CD4-positive, alpha-beta T cell treated with Interleukin-17A for 4 hours (primary cell): Measurements from ENCODE around the gene TRRAP.
"Not testable (repeated sequence)": the region's sequence is repeated elsewhere in the genome, so short reads cannot be mapped to it uniquely, and the experiment has no call there.

Experiments used
- DNase-seq: peaks from one replicate; pipeline ENCODE4 v3.0.0-alpha.2; 2020; ENCODE audit warnings: mixed read lengths

The TRRAP gene

DNA sequence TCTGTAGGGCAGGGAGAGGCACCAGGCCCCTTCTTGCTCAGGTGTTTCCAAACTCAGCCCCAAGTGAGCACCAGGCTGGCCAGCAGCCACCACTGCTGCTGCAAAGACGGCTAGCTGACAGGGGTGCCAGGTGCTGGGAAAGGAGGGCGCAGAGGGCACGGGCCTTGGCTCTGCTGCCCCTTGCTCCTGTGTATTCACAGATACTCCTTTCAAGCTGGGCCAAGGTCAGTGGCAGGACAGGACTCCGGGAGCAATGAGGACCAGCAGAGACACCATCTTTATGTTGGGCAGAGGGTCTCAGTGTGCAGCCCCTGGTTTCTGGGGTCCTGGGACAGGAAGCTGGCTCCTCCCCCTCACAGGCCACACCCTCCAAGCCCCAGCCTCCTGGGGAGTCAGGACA, 155.4 kb downstream of the TRRAP start:
- no peak for DNase-seq

- no peak for DNase-seq
These were observed 156.8 kb downstream of the TRRAP start for GRCh38 chr7:99034932-99035722.

GRCh38 chr7:99035723-99036545, 157.6 kb downstream of the TRRAP start:
- DNase-seq: no peak

DNA sequence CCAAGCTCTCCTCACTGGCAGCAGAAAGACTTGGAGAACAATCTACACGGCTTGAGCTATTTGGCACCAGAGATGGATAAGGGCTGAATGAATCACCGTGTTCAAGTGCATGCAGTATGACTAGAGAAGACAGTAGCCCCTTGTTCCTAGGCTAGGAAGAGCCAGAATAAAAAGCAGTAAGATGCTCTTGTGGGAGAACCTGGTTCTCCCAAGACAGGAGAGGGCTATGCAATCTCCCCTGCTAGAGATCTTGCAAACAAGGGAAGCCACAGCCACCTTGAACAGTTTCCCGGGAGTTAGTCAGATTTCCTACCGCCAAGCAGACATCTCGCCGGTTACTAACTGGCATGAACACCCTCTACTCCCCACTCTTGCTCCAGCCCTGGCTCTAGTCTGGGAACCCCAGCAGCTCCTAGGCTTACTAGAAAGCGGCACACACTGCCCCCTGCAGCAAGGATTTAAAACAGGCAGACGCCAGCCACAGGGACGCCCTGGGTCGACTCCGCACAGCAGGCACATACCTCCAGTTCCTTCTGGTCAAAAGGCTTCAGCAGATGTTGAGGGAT, 158.3 kb downstream of the TRRAP start:
- DNase-seq: no peak

DNA sequence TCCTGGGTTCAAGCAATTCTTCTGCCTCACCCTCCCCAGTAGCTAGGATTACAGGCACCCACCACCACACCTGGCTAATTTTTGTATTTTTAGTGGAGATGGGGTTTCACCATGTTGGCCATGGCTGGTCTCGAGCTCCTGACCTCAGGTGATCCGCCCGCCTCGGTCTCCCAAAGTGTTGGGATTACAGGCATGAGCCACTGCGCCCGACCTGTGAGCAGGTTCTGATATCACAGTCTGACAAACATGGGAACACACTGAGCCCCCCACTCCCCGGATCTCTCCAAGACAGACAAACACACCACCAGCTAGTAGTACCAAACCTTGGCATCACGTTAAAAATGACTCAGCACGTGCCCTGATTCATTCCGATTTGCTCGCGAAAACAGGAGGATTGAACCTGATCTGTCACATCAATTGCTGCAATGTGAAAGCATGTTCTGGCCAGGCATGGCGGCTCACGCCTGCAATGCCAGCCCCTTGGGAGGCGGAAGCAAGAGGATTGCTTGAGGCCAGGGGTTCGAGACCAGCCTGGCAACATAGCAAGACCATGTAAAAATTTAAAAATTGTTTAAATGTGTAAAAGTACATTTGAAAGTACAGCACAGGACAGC, 159.1 kb downstream of the TRRAP start:
- DNase-seq: no peak

- DNase-seq: no peak
These were observed 159.9 kb downstream of the TRRAP start for GRCh38 chr7:99038086-99038855.

DNA sequence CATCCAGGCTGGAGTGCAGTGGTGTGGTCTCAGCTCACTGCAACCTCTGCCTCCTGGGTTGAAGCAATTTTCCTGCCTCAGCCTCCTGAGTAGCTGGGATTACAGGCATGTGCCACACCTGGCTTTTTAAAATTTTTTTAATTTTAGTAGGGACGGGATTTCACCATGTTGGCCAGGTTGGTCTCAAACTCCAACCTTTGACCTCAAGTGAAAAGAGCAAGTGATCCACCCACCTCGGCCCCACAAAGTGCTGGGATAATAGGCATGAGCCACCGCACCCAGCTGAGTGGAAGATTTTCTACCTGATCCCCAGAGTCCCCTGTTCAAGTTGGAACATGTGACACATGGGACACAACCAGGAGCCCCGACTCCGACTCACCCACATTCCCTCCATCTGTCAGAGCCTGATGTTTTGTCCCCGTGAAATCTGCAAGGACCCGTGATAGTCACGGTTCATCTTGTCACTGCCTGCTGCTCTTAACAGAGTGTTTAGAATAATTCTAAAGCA, 161.1 kb downstream of the TRRAP start:
- no peak for DNase-seq

DNA sequence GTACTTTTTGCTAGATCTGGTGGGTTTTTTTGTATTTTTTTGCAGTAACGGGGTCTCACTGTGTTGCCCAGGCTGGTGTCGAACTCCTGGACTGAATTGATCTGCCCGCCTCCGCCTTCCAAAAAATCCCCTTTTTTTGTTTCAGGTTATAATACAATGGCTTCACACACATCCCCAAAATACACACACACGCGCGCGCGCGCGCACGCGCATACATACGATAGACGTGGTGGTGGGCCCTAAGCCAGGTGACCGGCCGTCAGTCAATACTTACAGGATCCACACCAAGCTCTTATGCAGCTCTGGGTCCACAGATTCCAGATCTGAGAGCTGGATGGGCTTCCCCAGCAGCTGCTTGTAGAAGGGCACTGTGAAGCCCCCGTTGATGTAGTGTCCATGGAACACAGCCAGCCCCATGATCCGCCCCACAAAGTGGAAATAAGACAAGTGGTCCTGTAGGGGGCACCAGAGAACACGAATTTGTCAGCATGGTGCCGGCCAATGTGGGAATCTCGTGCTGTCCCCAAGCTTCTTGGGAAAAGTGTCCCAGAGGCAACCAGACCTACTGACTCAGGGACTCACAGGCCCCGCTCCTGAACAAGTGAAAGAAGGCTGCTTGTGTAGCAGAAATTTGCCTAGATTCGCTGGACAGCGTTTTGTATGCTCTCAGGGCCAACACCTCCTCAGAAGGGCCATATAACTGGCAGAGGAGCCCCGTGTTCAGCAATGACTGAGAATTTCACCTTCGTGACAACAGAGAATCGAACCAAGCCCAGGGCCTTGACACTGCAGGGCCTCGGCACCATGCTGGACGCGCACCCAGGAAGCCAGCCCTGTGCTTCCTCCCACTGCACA, 162.0 kb downstream of the TRRAP start:
- peak; percentile 77 for DNase-seq

DNA sequence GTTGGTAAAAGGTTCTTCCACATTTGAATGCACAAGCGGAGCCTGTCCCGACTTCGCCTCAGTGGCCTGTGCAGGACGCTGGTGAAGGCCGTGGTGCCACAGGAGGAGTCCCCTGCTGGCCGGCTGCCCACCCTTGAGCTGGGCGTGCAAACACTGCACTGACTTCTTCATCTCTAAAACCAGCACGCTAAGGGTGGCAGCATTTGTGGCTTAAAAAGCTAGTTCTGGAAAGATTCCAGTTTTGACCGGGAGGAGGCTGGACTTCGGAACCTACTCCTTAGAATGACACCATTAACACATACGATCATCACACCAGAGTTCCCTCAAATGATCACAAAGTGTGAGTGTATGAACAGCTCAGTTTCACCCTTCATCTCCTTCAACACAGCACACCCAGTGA, 163.2 kb downstream of the TRRAP start:
- no peak for DNase-seq

GRCh38 chr7:99042957-99043356, 164.6 kb downstream of the TRRAP start:
- no peak for DNase-seq

- DNase-seq: not testable (repeated sequence)
These were observed 166.5 kb downstream of the TRRAP start for GRCh38 chr7:99044858-99045257.

DNA sequence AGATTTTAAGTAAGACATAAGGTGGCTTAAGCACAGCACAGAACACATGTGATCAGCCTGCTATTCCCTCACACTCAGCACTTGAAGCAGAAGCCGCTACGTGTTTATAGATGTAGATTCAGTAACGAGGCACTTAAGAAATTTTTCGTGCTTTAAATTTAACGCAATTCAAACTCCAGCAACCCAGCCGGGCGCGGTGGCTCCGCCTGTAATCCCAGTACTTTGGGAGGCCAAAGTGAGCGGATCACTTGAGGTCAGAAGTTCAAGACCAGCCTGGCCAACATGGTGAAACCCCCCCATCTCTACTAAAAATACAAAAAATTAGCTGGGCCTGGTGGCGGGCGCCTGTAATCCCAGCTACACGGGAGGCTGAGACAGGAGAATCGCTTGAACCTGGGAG, 167.9 kb downstream of the TRRAP start:
- DNase-seq: not testable (repeated sequence)

- DNase-seq: no peak
These were observed 168.4 kb downstream of the TRRAP start for GRCh38 chr7:99046722-99047121.

GRCh38 chr7:99047526-99048077, 169.3 kb downstream of the TRRAP start:
- DNase-seq: no peak

- no peak for DNase-seq
These were observed 172.6 kb downstream of the TRRAP start for GRCh38 chr7:99050971-99051370.

GRCh38 chr7:99054781-99055180, 176.4 kb downstream of the TRRAP start:
- no peak for DNase-seq

DNA sequence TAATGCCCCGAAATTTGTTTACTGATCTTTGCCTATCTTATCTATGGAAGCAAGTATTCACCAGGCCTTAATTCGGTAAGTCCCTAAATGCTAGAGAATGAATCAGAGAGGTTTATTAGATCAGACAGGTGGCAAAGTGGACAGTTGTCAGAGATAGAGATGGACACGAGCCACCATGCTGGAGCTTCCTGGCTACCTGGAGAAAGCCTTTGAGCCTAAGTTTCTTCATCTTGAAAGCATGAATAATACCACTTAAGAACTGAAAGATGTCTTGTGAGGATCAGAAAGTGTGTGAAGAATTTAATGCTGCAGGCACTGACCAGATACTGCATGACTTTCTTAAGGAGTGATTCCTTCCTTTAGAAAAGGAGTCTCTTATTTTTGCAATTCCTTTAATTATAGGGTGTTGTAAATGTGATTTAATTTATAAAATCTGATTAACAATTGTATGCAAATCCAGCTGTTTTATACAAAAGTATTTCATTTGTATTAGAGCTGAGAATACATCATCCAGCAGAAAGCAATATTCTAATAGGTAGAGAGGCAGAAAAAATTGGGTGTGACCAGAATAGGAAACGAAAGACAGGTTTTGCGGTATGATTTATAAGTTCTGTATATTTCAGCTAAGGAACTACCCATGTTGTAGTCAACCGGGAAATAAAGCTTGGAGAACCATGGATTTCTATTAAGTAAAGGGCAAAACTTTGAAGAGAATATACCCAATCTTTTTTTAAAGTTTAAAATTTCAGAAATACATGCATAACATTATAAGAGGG, 182.9 kb downstream of the TRRAP start:
- DNase-seq: no peak
